ENCODE data around the gene TRH. TPM values are rescaled to one million over a fixed set of nuclear protein-coding genes. Genes with fewer than 3 reads are reported as not detected.

TRH gene
- total and polyA plus RNA-seq, 4 donors: 0.14 to 0.40 (median 0.22) TPM; not detected in 1

- no peak overlapping the region for H3K4me3 ChIP-seq
- H3K9me3 ChIP-seq (ENCODE audit: control insufficient read depth in 4 of 4, insufficient read depth in 3 of 4, low read length in 3 of 4): no peaks in the 10 kb centered on the region
- H3K27ac ChIP-seq (ENCODE audit: low read depth in 1 of 2, low read length in 1 of 2): no peak overlapping the region
- ATAC-seq (ENCODE audit: insufficient read depth, low FRiP score) (no peak), DNase-seq (peak in 2 of 3 donors; percentile 61 to 73)
- WGBS, 2 donors: 47 to 51% methylated on average over 5 of the region's 5 CpGs
- TF ChIP-seq CTCF (IDR thresholded peaks at IDR 0.05; ENCODE audit: control extremely low read depth, extremely low read depth): no peak
- no peaks in the 10 kb centered on the region for H3K36me3 ChIP-seq (ENCODE audit: control insufficient read depth in 4 of 4, insufficient read depth in 4 of 4, low read length in 4 of 4)
- no peak overlapping the region for H3K9ac ChIP-seq (ENCODE audit: insufficient read depth in 1 of 2, low read length in 2 of 2)
- no peaks in the 10 kb centered on the region for H3K27me3 ChIP-seq (ENCODE audit: control insufficient read depth in 3 of 3, insufficient read depth in 3 of 3, low read length in 2 of 3)
- peaks cover 0 to 13% (median 0%) of the 10 kb centered on the region in 5 donors for H3K4me1 ChIP-seq (ENCODE audit: control insufficient read depth in 5 of 5, insufficient read depth in 5 of 5, low read length in 5 of 5)
These were observed 13.4 kb upstream of the TRH start for GRCh38 chr3:129961141-129961541.

GRCh38 chr3:129962600-129962999, 11.9 kb upstream of the TRH start:
- 86 to 95% methylated on average over 3 of the region's 3 CpGs for WGBS, 2 donors
- no peak for ATAC-seq (ENCODE audit: insufficient read depth, low FRiP score)

GRCh38 chr3:129965937-129966336, 8.6 kb upstream of the TRH start:
- H3K4me1 ChIP-seq (ENCODE audit: control insufficient read depth in 5 of 5, insufficient read depth in 5 of 5, low read length in 5 of 5): peaks cover 0 to 17% (median 0%) of the 10 kb centered on the region in 5 donors
- H3K4me3 ChIP-seq: no peak overlapping the region
- no peak overlapping the region for H3K9ac ChIP-seq (ENCODE audit: insufficient read depth in 1 of 2, low read length in 2 of 2)
- peaks cover 0 to 2% (median 0%) of the 10 kb centered on the region in 4 donors for H3K9me3 ChIP-seq (ENCODE audit: control insufficient read depth in 4 of 4, insufficient read depth in 3 of 4, low read length in 3 of 4)
- WGBS, 2 donors: 93 to 94% methylated on average over 2 of the region's 2 CpGs
- no peak for TF ChIP-seq CTCF (IDR thresholded peaks at IDR 0.05; ENCODE audit: control extremely low read depth, extremely low read depth)
- H3K27ac ChIP-seq (ENCODE audit: low read depth in 1 of 2, low read length in 1 of 2): no peak overlapping the region
- H3K36me3 ChIP-seq (ENCODE audit: control insufficient read depth in 4 of 4, insufficient read depth in 4 of 4, low read length in 4 of 4): no peaks in the 10 kb centered on the region
- no peak for DNase-seq
- ATAC-seq (ENCODE audit: insufficient read depth, low FRiP score): no peak
- H3K27me3 ChIP-seq (ENCODE audit: control insufficient read depth in 3 of 3, insufficient read depth in 3 of 3, low read length in 2 of 3): no peaks in the 10 kb centered on the region

More at GRCh38 chr3:129962600-129962999, 11.9 kb upstream of the TRH start:
- peaks cover 0 to 13% (median 0%) of the 10 kb centered on the region in 5 donors for H3K4me1 ChIP-seq (ENCODE audit: control insufficient read depth in 5 of 5, insufficient read depth in 5 of 5, low read length in 5 of 5)
- no peak for DNase-seq
- H3K27ac ChIP-seq (ENCODE audit: low read depth in 1 of 2, low read length in 1 of 2): no peak overlapping the region
- TF ChIP-seq CTCF (IDR thresholded peaks at IDR 0.05; ENCODE audit: control extremely low read depth, extremely low read depth): no peak
- peaks cover 0 to 2% (median 0%) of the 10 kb centered on the region in 4 donors for H3K9me3 ChIP-seq (ENCODE audit: control insufficient read depth in 4 of 4, insufficient read depth in 3 of 4, low read length in 3 of 4)
- no peak overlapping the region for H3K4me3 ChIP-seq
- H3K9ac ChIP-seq (ENCODE audit: insufficient read depth in 1 of 2, low read length in 2 of 2): no peak overlapping the region
- H3K36me3 ChIP-seq (ENCODE audit: control insufficient read depth in 4 of 4, insufficient read depth in 4 of 4, low read length in 4 of 4): no peaks in the 10 kb centered on the region
- no peaks in the 10 kb centered on the region for H3K27me3 ChIP-seq (ENCODE audit: control insufficient read depth in 3 of 3, insufficient read depth in 3 of 3, low read length in 2 of 3)

GRCh38 chr3:129966876-129967275, 7.6 kb upstream of the TRH start:
- peaks cover 0 to 2% (median 0%) of the 10 kb centered on the region in 4 donors for H3K9me3 ChIP-seq (ENCODE audit: control insufficient read depth in 4 of 4, insufficient read depth in 3 of 4, low read length in 3 of 4)
- peaks cover 0 to 17% (median 0%) of the 10 kb centered on the region in 5 donors for H3K4me1 ChIP-seq (ENCODE audit: control insufficient read depth in 5 of 5, insufficient read depth in 5 of 5, low read length in 5 of 5)
- TF ChIP-seq CTCF (IDR thresholded peaks at IDR 0.05; ENCODE audit: control extremely low read depth, extremely low read depth): no peak
- no peak overlapping the region for H3K4me3 ChIP-seq
- H3K9ac ChIP-seq (ENCODE audit: insufficient read depth in 1 of 2, low read length in 2 of 2): no peak overlapping the region
- 67 to 84% methylated on average over 4 of the region's 4 CpGs for WGBS, 2 donors
- ATAC-seq (ENCODE audit: insufficient read depth, low FRiP score): no peak
- H3K36me3 ChIP-seq (ENCODE audit: control insufficient read depth in 4 of 4, insufficient read depth in 4 of 4, low read length in 4 of 4): no peaks in the 10 kb centered on the region
- no peak for DNase-seq
- H3K27me3 ChIP-seq (ENCODE audit: control insufficient read depth in 3 of 3, insufficient read depth in 3 of 3, low read length in 2 of 3): no peaks in the 10 kb centered on the region
- H3K27ac ChIP-seq (ENCODE audit: low read depth in 1 of 2, low read length in 1 of 2): no peak overlapping the region
